Fibroblast of the aortic adventitia (primary cell): ENCODE data around the gene PRDM10. TPM values are rescaled to one million over a fixed set of nuclear protein-coding genes. Genes with fewer than 3 reads are reported as not detected.

Source experiments
- DNase-seq: peaks from one replicate; pipeline ENCODE4 v3.0.0-alpha.2; 2010; ENCODE audit warnings: low read depth
- H3K4me3 ChIP-seq: 2 replicates; pipeline ENCODE4 v1.5.1; 2011; ENCODE audit warnings: low read depth, mild to moderate bottlenecking, control low read depth, low read length, moderate library complexity
- total RNA-seq: library from RNA; depleted of rRNA; stranded (reverse); fragments of >200 nt; gene quantifications from 2 replicates; pipeline ENCODE4 v1.2.3, GENCODE V29; 2012; ENCODE audit warnings: low replicate concordance
- TF ChIP-seq, protein P1 (sequence below): IDR thresholded peaks from 2 replicates; pipeline ENCODE4 v1.5.1; 2011; ENCODE audit warnings: mild to moderate bottlenecking, low read length, control low read depth, inconsistent platforms; ENCODE audit not compliant: insufficient read depth

PRDM10 gene
- total RNA-seq, 1 donor = 8.0 TPM

DNA sequence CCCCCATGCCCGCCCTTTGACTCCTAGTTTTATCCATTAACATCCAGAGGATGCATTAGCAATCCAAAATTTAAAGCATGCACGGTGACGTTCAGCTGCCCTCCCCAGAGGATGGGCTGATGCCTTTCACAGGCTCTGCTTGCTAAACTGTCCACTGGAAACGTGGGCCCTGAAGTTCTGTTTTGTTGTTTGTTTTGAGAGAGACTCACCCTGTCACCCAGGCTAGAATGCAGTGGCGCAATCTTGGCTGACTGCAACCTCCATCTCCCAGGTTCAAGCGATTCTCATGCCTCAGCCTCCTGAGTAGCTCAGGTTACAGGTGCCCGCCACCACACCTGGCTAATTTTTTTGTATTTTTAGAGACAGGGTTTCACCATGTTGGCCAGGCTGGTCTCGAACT is 146.6 kb downstream of the PRDM10 start:
- H3K4me3 ChIP-seq = no peak overlapping the region
- TF ChIP-seq, protein P1, sequence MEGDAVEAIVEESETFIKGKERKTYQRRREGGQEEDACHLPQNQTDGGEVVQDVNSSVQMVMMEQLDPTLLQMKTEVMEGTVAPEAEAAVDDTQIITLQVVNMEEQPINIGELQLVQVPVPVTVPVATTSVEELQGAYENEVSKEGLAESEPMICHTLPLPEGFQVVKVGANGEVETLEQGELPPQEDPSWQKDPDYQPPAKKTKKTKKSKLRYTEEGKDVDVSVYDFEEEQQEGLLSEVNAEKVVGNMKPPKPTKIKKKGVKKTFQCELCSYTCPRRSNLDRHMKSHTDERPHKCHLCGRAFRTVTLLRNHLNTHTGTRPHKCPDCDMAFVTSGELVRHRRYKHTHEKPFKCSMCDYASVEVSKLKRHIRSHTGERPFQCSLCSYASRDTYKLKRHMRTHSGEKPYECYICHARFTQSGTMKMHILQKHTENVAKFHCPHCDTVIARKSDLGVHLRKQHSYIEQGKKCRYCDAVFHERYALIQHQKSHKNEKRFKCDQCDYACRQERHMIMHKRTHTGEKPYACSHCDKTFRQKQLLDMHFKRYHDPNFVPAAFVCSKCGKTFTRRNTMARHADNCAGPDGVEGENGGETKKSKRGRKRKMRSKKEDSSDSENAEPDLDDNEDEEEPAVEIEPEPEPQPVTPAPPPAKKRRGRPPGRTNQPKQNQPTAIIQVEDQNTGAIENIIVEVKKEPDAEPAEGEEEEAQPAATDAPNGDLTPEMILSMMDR = no peak
- no peak for DNase-seq

DNA sequence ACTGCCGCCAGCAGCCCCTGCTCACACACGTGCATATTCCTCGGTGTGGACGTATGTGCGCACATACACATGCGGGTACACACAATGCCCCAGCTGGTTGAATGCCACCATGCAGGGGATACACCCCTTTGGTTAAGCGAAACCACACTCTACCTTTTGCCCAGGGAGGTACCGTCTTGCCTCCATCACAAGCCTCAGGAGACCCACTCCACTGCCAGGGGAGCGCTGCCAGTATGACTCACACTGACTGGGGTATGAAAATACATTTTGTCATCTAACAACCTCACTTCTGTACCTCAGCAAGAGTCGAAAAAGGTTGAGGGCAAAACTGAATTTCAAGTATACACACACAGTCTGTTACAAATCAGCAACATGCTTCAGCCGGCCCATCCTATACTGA is 147.5 kb downstream of the PRDM10 start:
- TF ChIP-seq, protein P1 = no peak
- H3K4me3 ChIP-seq = no peak overlapping the region
- peak; percentile 24 for DNase-seq

DNA sequence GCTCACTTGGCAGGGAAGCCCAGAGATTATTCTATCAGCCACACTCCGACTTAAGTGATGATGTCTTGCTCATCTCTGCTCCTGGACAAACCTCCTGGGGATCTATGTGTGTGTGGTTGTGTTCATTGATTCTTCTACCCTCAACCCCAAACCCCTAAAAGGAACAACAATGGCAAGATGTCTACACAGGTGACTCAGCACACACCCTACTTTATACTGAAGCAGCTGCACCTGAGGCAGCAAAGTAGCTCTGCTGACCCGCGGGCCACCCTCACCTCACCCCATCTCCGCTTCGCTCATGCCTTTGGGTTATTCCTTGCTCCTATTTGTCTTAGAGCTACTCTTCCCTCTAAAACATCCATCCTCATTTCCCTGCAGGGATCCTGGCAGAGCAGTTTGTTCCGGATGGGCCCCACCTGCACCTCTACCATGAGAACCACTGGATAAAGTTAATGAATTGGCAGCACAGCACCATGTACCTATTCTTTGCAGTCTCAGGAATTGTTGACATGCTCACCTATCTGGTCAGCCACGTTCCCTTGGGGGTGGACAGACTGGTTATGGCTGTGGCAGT is 148.3 kb downstream of the PRDM10 start:
- H3K4me3 ChIP-seq = no peak overlapping the region
- TF ChIP-seq, protein P1 = no peak
- DNase-seq = no peak

DNA sequence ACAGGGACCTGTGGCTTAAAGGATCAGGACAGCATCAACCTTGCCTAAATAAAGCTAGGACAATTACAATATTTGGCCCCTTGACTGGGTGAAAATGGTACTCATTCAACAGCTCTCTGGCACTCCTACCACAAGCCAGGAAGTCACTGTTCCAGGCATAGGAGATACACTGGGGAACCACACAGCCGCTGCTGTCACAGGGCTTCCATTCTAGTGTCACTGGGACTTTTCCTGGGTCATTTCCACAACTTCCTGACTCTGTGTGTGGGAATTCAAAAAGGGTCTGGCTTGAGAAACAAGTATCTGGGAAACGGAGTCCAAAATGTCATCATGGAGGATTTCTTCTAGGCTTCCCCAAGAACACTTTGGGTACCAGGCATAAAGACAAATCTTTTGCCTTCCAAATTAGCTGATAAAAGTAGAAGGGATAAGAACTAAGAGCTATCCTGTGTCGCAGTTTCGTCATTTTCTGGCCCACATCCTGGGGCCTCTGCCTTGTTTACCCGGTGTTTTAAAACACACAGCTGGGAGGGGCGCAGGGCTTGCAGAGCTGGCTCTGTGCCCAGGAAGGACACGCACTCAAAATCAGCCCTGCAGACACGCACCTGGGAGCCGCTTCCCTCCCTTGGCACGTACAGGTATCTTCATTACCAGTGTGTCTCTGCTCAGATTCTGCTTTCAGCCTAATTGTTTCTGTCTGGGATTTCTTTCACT is 149.0 kb downstream of the PRDM10 start:
- TF ChIP-seq, protein P1 = no peak
- peak; percentile 54 for DNase-seq
- no peak overlapping the region for H3K4me3 ChIP-seq

DNA sequence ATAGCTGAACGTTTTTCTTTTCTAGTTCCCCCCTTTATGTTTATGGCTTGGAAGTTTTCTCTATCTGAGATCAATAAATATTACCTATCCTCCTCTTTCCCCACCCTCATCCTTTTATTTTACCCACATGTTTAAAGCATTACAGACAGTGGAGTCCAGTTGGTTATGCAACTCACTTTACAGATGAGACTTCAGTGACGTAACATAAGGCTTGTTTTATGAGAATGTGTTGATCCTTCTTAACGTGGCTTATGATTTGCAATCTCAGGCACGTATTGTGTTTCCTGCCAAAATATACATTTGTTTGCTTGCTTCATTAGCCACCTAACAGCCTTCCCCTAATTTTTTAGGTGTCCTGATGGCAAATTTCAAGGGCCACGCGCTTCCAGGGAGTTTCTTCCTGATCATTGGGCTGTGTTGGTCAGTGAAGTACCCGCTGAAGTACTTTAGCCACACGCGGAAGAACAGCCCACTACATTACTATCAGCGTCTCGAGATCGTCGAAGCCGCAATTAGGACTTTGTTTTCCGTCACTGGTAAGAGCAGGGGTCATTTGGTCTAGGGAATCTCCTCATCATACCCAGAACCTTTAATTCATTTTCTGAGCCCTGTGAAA is 150.4 kb downstream of the PRDM10 start:
- DNase-seq = no peak
- TF ChIP-seq, protein P1 = no peak
- H3K4me3 ChIP-seq = no peak overlapping the region

Other genes with a start within 250 kb of the PRDM10 start
- not detected in 2 replicates for gene TMEM45B, start 187.0 kb downstream of the PRDM10 start, total RNA-seq
- 8.8 and 21.5 TPM in 2 replicates for gene NFRKB, start 107.3 kb downstream of the PRDM10 start, total RNA-seq
- 724 and 1,292 TPM in 2 replicates for gene APLP2, start 67.1 kb upstream of the PRDM10 start, total RNA-seq
- gene ST14, start 156.9 kb upstream of the PRDM10 start, total RNA-seq = 0.09 TPM in 1 of 2 replicates, not detected in the other